H1 (cell line): ENCODE data around the gene APOC3. TPM values are rescaled to one million over a fixed set of nuclear protein-coding genes. Genes with fewer than 3 reads are reported as not detected.

Experiments used
- CTCF ChIA-PET: fragments of 300-600 bp; sonication (Branson Sonifier 250); formaldehyde crosslinking; loops from one replicate; lab custom pipeline; 2021; ENCODE audit not compliant: partially characterized antibody; lab: Charles Lee
- POLR2A ChIA-PET: fragments of 300-600 bp; sonication (Branson Sonifier 250); formaldehyde crosslinking; loops from one replicate; lab custom pipeline; 2021; ENCODE audit warnings: inconsistent platforms; ENCODE audit not compliant: partially characterized antibody; lab: Charles Lee
- DNase-seq, 2 experiments: peaks; one replicate each; pipeline versions ENCODE4 v3.0.0 to v3.0.0-alpha.2; 2010 to 2022; ENCODE audit warnings: low spot score in 2 of 2, low read depth in 1 of 2, mixed read lengths in 1 of 2
- FAIRE-seq: peaks from 2 replicates; lab custom pipeline; 2011; peaks lifted over from hg19 to GRCh38; lab: Jason Lieb, UNC
- H2AFZ ChIP-seq: 2 replicates; pipeline ENCODE4 v1.8.1; 2012; ENCODE audit warnings: low read length, inconsistent platforms
- H2AK5ac ChIP-seq: 2 replicates; pipeline ENCODE4 v1.6.1; 2013; ENCODE audit warnings: low read depth, low read length
- H2BK120ac ChIP-seq: replicated peaks from 2 replicates; pipeline ENCODE3; 2013; ENCODE audit warnings: low read depth, low read length, inconsistent platforms
- H2BK12ac ChIP-seq: 2 replicates; pipeline ENCODE4 v1.6.1; 2013; ENCODE audit warnings: low read depth, low read length
- H2BK15ac ChIP-seq: 2 replicates; pipeline ENCODE4 v1.6.1; 2013; ENCODE audit warnings: low read length
- H2BK20ac ChIP-seq: 2 replicates; pipeline ENCODE4 v1.6.1; 2013; ENCODE audit warnings: low read length
- H2BK5ac ChIP-seq: 2 replicates; pipeline ENCODE4 v1.6.1; 2013; ENCODE audit warnings: low read depth, low read length
- H3K14ac ChIP-seq: 2 replicates; pipeline ENCODE4 v1.6.1; 2013; ENCODE audit warnings: inconsistent platforms; ENCODE audit not compliant: insufficient read length
- H3K18ac ChIP-seq: 2 replicates; pipeline ENCODE4 v1.6.1; 2013; ENCODE audit warnings: low read length; ENCODE audit errors: extremely low read depth
- H3K23ac ChIP-seq: 2 replicates; pipeline ENCODE4 v1.6.1; 2013; ENCODE audit warnings: inconsistent platforms; ENCODE audit not compliant: insufficient read length
- H3K23me2 ChIP-seq: 2 replicates; pipeline ENCODE4 v1.6.1; 2013; ENCODE audit warnings: low read depth, low read length
- H3K27ac ChIP-seq: 2 replicates; pipeline ENCODE4 v1.6.1; 2011; ENCODE audit warnings: low read depth, low read length, inconsistent platforms
- H3K27me3 ChIP-seq, 4 experiments: replicated peaks in 1 of 4; 1 replicate in 1 of 4; 2 replicates in 3 of 4; pipeline versions ENCODE4 v1.6.1 to v1.8.1; 2011 to 2013; ENCODE audit warnings: low read length in 3 of 4, mild to moderate bottlenecking in 3 of 4, inconsistent platforms in 2 of 4, mixed read lengths in 2 of 4, moderate library complexity in 1 of 4; ENCODE audit not compliant: control insufficient read depth in 3 of 4, insufficient read depth in 3 of 4; ENCODE audit errors: extremely low read depth in 1 of 4
- H3K36me3 ChIP-seq, 4 experiments: 2 replicates each; pipeline versions ENCODE4 v1.6.1 to v1.8.1; 2011 to 2013; ENCODE audit warnings: mild to moderate bottlenecking in 4 of 4, low read length in 3 of 4, moderate library complexity in 2 of 4, control low read depth in 1 of 4, inconsistent platforms in 1 of 4; ENCODE audit not compliant: insufficient read depth in 4 of 4, control insufficient read depth in 2 of 4
- H3K4ac ChIP-seq: replicated peaks from 2 replicates; pipeline ENCODE3; 2013; ENCODE audit warnings: low read length, low read depth, mixed read lengths, inconsistent platforms; ENCODE audit not compliant: insufficient read length
- H3K4me1 ChIP-seq, 4 experiments: replicated peaks in 1 of 4; 1 replicate in 1 of 4; 2 replicates in 3 of 4; pipeline versions ENCODE4 v1.6.1 to v1.8.1; 2011 to 2013; ENCODE audit warnings: low read length in 3 of 4, inconsistent platforms in 2 of 4, mixed read lengths in 1 of 4; ENCODE audit not compliant: insufficient read depth in 4 of 4, control insufficient read depth in 3 of 4
- H3K4me2 ChIP-seq, 2 experiments: 2 replicates each; pipeline versions ENCODE4 v1.6.1 to v1.8.1; 2011 to 2013; ENCODE audit warnings: low read depth in 2 of 2, low read length in 2 of 2, control low read depth in 1 of 2, inconsistent platforms in 1 of 2, mild to moderate bottlenecking in 1 of 2; ENCODE audit not compliant: insufficient read depth in 1 of 2
- H3K4me3 ChIP-seq, 4 experiments: fragments of 200-600, 300-600 bp in 1 of 4; sonication (generic), shearing (Covaris generic), sonication (Bioruptor Twin) in 1 of 4; 2 replicates each; pipeline versions ENCODE4 v1.5.1 to v1.8.1; 2011 to 2016; ENCODE audit warnings: low read length in 4 of 4, low read depth in 3 of 4, control low read depth in 2 of 4, inconsistent platforms in 2 of 4, mild to moderate bottlenecking in 2 of 4, mixed read lengths in 1 of 4, moderate library complexity in 1 of 4; ENCODE audit not compliant: insufficient read depth in 2 of 4; ENCODE audit errors: extremely low read depth in 1 of 4
- H3K56ac ChIP-seq: replicated peaks from 2 replicates; pipeline ENCODE3; 2013; ENCODE audit warnings: low read depth, mild to moderate bottlenecking, mixed read lengths, low read length, inconsistent platforms; ENCODE audit not compliant: insufficient read length
- H3K79me1 ChIP-seq: 2 replicates; pipeline ENCODE4 v1.6.1; 2013; ENCODE audit warnings: low read depth, low read length, control low read depth
- H3K79me2 ChIP-seq, 2 experiments: 2 replicates each; pipeline versions ENCODE4 v1.6.1 to v1.8.1; 2012 to 2013; ENCODE audit warnings: low read length in 2 of 2, mild to moderate bottlenecking in 2 of 2, inconsistent platforms in 1 of 2; ENCODE audit not compliant: insufficient read depth in 2 of 2, control insufficient read depth in 1 of 2
- H3K9ac ChIP-seq, 4 experiments: replicated peaks in 1 of 4; 1 replicate in 1 of 4; 2 replicates in 3 of 4; pipeline versions ENCODE4 v1.6.1 to v1.8.1; 2011 to 2013; ENCODE audit warnings: low read depth in 3 of 4, low read length in 3 of 4, control low read depth in 2 of 4, mild to moderate bottlenecking in 2 of 4, moderate library complexity in 2 of 4, inconsistent platforms in 1 of 4; ENCODE audit errors: extremely low read depth in 1 of 4
- H3K9me3 ChIP-seq, 2 experiments: 2 replicates each; pipeline versions ENCODE4 v1.6.1 to v1.8.1; 2012 to 2013; ENCODE audit warnings: mild to moderate bottlenecking in 2 of 2, moderate library complexity in 2 of 2, control low read depth in 1 of 2, inconsistent platforms in 1 of 2, low read depth in 1 of 2, low read length in 1 of 2, mixed read lengths in 1 of 2; ENCODE audit not compliant: insufficient read depth in 2 of 2
- H4K20me1 ChIP-seq, 2 experiments: replicated peaks in 1 of 2; 2 replicates each; pipeline versions ENCODE3 to v1.8.1; 2011 to 2013; ENCODE audit warnings: inconsistent platforms in 2 of 2, low read length in 2 of 2, mild to moderate bottlenecking in 1 of 2; ENCODE audit not compliant: insufficient read depth in 2 of 2, control insufficient read depth in 1 of 2
- H4K5ac ChIP-seq: 2 replicates; pipeline ENCODE4 v1.6.1; 2013; ENCODE audit warnings: low read length, low read depth, mixed read lengths, inconsistent platforms; ENCODE audit not compliant: insufficient read length
- H4K8ac ChIP-seq: 2 replicates; pipeline ENCODE4 v1.8.0; 2013; ENCODE audit warnings: mild to moderate bottlenecking, moderate library complexity, low read length, inconsistent platforms; ENCODE audit not compliant: insufficient read depth; ENCODE audit errors: extremely low read depth
- H4K91ac ChIP-seq: replicated peaks from 2 replicates; pipeline ENCODE3; 2013; ENCODE audit warnings: low read length, mixed read lengths, inconsistent platforms; ENCODE audit not compliant: insufficient read length
- BCL11A ChIP-seq, 2 experiments: IDR thresholded peaks; one replicate each; pipeline ENCODE4 v1.6.1; 2011; ENCODE audit warnings: low read depth in 2 of 2, low read length in 2 of 2, mild to moderate bottlenecking in 2 of 2
- HDAC2 ChIP-seq, 2 experiments: fragments of 300-600 bp in 1 of 2; sonication (generic) in 1 of 2; IDR thresholded peaks; 2 replicates each; pipeline ENCODE4 v1.6.1; 2011 to 2012; ENCODE audit warnings: low read depth in 2 of 2, low read length in 2 of 2, mild to moderate bottlenecking in 2 of 2, moderate library complexity in 2 of 2, borderline replicate concordance in 1 of 2, inconsistent platforms in 1 of 2
- KDM1A ChIP-seq: fragments of 200-600, 300-600 bp; sonication (generic); IDR thresholded peaks from 2 replicates; pipeline ENCODE4 v1.7.1; 2016; ENCODE audit warnings: mild to moderate bottlenecking, low read length, borderline replicate concordance
- PHF8 ChIP-seq: fragments of 200-600 bp; sonication (generic); conservative IDR thresholded peaks from 2 replicates; pipeline ENCODE4 v1.7.1; 2012; ENCODE audit warnings: low read depth, mild to moderate bottlenecking, inconsistent platforms, low read length, moderate library complexity
- RAD21 ChIP-seq, 2 experiments: IDR thresholded peaks in 1 of 2; conservative IDR thresholded peaks in 1 of 2; 2 replicates each; pipeline ENCODE4 v1.6.1; 2011; ENCODE audit warnings: low read depth in 2 of 2, low read length in 2 of 2, improper control_type of control experiment in 1 of 2, inconsistent platforms in 1 of 2, mild to moderate bottlenecking in 1 of 2, moderate library complexity in 1 of 2
- WGBS, 2 experiments: shearing (Covaris generic) in 1 of 2; methylation state at CpG; one replicate each; pipeline versions ENCODE4 v1.1.6 to v1.1.7; 2013 to 2015; ENCODE audit warnings: low lambda C conversion rate in 2 of 2, mixed read lengths in 2 of 2, inconsistent platforms in 1 of 2, low coverage in 1 of 2, missing lambda C conversion rate in 1 of 2; ENCODE audit not compliant: insufficient replicate concordance in 2 of 2, insufficient coverage in 1 of 2, insufficient read length in 1 of 2; ENCODE audit errors: extremely low coverage in 1 of 2, missing lambda C conversion rate in 1 of 2; 5-methylcytosine and 5-hydroxymethylcytosine counted together
- polyA plus RNA-seq, 7 experiments: library from polyadenylated mRNA; depleted of rRNA in 3 of 7; stranded (reverse) in 5 of 7; unstranded in 2 of 7; fragments of >200 nt in 5 of 7; fragments of 200-250 nt in 2 of 7; gene quantifications; 1 replicate in 5 of 7; 2 replicates in 1 of 7; 4 replicates in 1 of 7; pipeline versions ENCODE4 v1.2.1 to v1.2.3, GENCODE V29; 2011 to 2013; ENCODE audit warnings: missing spikeins in 2 of 7, mixed read lengths in 2 of 7
- total RNA-seq: library from RNA; stranded (reverse); fragmentation: NEBNext Ultra II Directional; extraction: Animal tissue kit (Norgen Biotek cat#: 25700); gene quantifications from 2 replicates; pipeline ENCODE4 v1.2.1, GENCODE V29; 2021
- TF ChIP-seq, protein P1 (sequence below), 3 experiments: IDR thresholded peaks; 1 replicate in 2 of 3; 2 replicates in 1 of 3; pipeline versions ENCODE4 v1.5.1 to v1.6.1; 2011; ENCODE audit warnings: low read length in 3 of 3, mild to moderate bottlenecking in 3 of 3, inconsistent platforms in 2 of 3, low read depth in 1 of 3, moderate library complexity in 1 of 3; ENCODE audit not compliant: insufficient read depth in 1 of 3; ENCODE audit errors: control extremely low read depth in 1 of 3

Gene APOC3
- total and polyA plus RNA-seq, 2 of the 8 experiments (the other 6 are each of a cell fraction or from before 2014, with no cell fraction given): not detected

DNA sequence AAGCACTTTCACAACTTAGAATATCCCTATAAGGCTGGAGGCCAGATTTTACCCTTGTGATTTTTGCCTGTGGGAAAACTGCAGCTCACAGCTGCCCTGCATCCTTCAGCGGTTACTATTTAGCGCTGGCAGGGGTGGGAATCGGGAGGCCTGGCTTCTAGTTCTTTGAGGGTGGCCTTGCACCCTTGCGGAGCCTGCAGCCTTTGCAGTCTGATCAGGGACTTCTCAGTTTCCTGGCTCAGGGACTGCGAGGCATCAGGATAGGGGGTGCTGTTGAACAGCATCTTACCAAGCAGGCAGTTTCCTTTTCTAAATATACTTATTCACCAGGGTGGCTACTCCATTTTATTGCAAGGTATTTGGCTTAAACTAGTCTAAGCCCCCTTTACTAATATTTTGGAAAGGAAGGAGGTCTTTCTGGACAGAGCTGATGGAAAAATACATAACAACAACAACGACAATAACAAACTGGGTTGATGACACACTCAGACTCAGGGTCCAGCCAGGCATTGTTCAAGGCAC lies 10.6 kb downstream of the APOC3 start:
- H3K9me3 ChIP-seq: no peaks in the 10 kb centered on the region
- H2BK5ac ChIP-seq: no peak overlapping the region
- WGBS, 2 experiments: 77% methylated on average over 6 of the region's 6 CpGs; no CpG with 5 or more reads in 1 of the 2 experiments
- no peak overlapping the region for H2AK5ac ChIP-seq
- no peak overlapping the region for H2AFZ ChIP-seq
- FAIRE-seq (no peak), DNase-seq (no peak)
- no peak overlapping the region for H2BK20ac ChIP-seq
- H2BK12ac ChIP-seq: no peak overlapping the region
- H3K18ac ChIP-seq: no peak overlapping the region
- no peak overlapping the region for H3K14ac ChIP-seq
- no peak overlapping the region for H3K27ac ChIP-seq
- H3K23ac ChIP-seq: no peak overlapping the region
- no peak overlapping the region for H3K4ac ChIP-seq
- CTCF ChIA-PET: interaction anchor here (0.6 to 12.2 kb wide), 13 partner anchors 9 to 357 kb away, joined by 3 to 237 read pairs (median 4); partner anchors contain the start of genes APOA4, APOA5, APOC3 and ZPR1
- POLR2A ChIA-PET: interaction anchor here (0.6 to 1.3 kb wide), 2 partner anchors 144 to 258 kb away, joined by 3 read pairs; partner anchors contain the start of gene SIK3
- H4K5ac ChIP-seq: no peak overlapping the region
- H3K79me1 ChIP-seq: no peaks in the 10 kb centered on the region
- no peak overlapping the region for H3K4me3 ChIP-seq
- peaks cover 0 to 5% (median 2%) of the 10 kb centered on the region in 4 experiments; a peak in 3 of 7 replicates for H3K27me3 ChIP-seq
- H3K56ac ChIP-seq: no peak overlapping the region
- H2BK15ac ChIP-seq: no peak overlapping the region
- H3K9ac ChIP-seq: 0 out of 7 replicates have a peak overlapping the region, but pooled peaks of 1 of the 4 experiments have one; percentile 19
- H2BK120ac ChIP-seq: no peak overlapping the region
- TF ChIP-seq HDAC2 (IDR thresholded peaks at IDR 0.05; ENCODE audit: borderline replicate concordance in 1 of 2, low read depth in 2 of 2, low read length in 2 of 2) (no peak), BCL11A (IDR thresholded peaks at IDR 0.05; ENCODE audit: low read depth in 2 of 2, low read length in 2 of 2) (no peak), PHF8 (no peak), RAD21 (IDR thresholded peaks at IDR 0.05 in 1 of 2, conservative IDR thresholded peaks at IDR 0.05 in 1 of 2; ENCODE audit: low read depth in 2 of 2, low read length in 2 of 2) (peak; percentile 32 to 44; a peak in 2 of 4 replicates), KDM1A (no peak)
- TF ChIP-seq, protein P1, sequence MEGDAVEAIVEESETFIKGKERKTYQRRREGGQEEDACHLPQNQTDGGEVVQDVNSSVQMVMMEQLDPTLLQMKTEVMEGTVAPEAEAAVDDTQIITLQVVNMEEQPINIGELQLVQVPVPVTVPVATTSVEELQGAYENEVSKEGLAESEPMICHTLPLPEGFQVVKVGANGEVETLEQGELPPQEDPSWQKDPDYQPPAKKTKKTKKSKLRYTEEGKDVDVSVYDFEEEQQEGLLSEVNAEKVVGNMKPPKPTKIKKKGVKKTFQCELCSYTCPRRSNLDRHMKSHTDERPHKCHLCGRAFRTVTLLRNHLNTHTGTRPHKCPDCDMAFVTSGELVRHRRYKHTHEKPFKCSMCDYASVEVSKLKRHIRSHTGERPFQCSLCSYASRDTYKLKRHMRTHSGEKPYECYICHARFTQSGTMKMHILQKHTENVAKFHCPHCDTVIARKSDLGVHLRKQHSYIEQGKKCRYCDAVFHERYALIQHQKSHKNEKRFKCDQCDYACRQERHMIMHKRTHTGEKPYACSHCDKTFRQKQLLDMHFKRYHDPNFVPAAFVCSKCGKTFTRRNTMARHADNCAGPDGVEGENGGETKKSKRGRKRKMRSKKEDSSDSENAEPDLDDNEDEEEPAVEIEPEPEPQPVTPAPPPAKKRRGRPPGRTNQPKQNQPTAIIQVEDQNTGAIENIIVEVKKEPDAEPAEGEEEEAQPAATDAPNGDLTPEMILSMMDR (IDR thresholded peaks at IDR 0.05; ENCODE audit: control extremely low read depth in 1 of 3, insufficient read depth in 1 of 3, low read depth in 1 of 3, low read length in 3 of 3): peak; percentile 19 to 30 (median 27); a peak in 3 of 4 replicates
- H3K23me2 ChIP-seq: peaks cover 3% of the 10 kb centered on the region; the same call in 1 of the 2 replicates
- no peak overlapping the region for H3K4me2 ChIP-seq
- H4K20me1 ChIP-seq: no peaks in the 10 kb centered on the region
- H4K8ac ChIP-seq: no peak overlapping the region
- no peak overlapping the region for H4K91ac ChIP-seq
- no peaks in the 10 kb centered on the region for H3K79me2 ChIP-seq
- peaks cover 0 to 13% (median 6%) of the 10 kb centered on the region in 4 experiments; a peak in 7 of 8 replicates for H3K36me3 ChIP-seq
- H3K4me1 ChIP-seq: peaks cover 0 to 17% (median 3%) of the 10 kb centered on the region in 4 experiments; a peak in 6 of 7 replicates
